CD4-positive, alpha-beta T cell treated with Interleukin-1 beta for 1 hour (primary cell): Measurements from ENCODE around the gene TMEM191B.
"Not testable (repeated sequence)": the region's sequence is repeated elsewhere in the genome, so short reads cannot be mapped to it uniquely, and the experiment has no call there.

Source experiments
- DNase-seq, 2 donors: peaks; one replicate each; pipeline ENCODE4 v3.0.0-alpha.2; 2020 to 2022

Gene TMEM191B

GRCh38 chr22:18527752-18528596 is at the start of gene TMEM191B:
Gene TMEM191B (plus strand): TSS chr22:18527802. CDS start chr22:18527981, 179 bp downstream.
- DNase-seq, result not testable (repeated sequence)

- not testable (repeated sequence) for DNase-seq
Observed at GRCh38 chr22:18496227-18496626, 31.4 kb upstream of the TMEM191B start.

- not testable (repeated sequence) for DNase-seq
Observed at GRCh38 chr22:18511327-18511726, 16.3 kb upstream of the TMEM191B start.

GRCh38 chr22:18512378-18512777 is 15.2 kb upstream of the TMEM191B start:
- DNase-seq, result not testable (repeated sequence)

GRCh38 chr22:18513454-18513853 is 14.1 kb upstream of the TMEM191B start:
- not testable (repeated sequence) for DNase-seq

GRCh38 chr22:18518061-18518460 is 9.5 kb upstream of the TMEM191B start, which contains the start of gene GGTLC3:
Gene GGTLC3 (minus strand): TSS chr22:18518161. CDS start chr22:18517897, 264 bp downstream.
- DNase-seq, result not testable (repeated sequence)

GRCh38 chr22:18522762-18523161 is 4.8 kb upstream of the TMEM191B start:
- not testable (repeated sequence) for DNase-seq

- DNase-seq, result not testable (repeated sequence)
Observed at GRCh38 chr22:18523328-18523727, 4.3 kb upstream of the TMEM191B start.

GRCh38 chr22:18528597-18529415 is 1.2 kb downstream of the TMEM191B start:
- peak; percentile 72 to 82 for DNase-seq

- not testable (repeated sequence) for DNase-seq
Observed at GRCh38 chr22:18529416-18530145, 2.0 kb downstream of the TMEM191B start.

- DNase-seq, result not testable (repeated sequence)
Observed at GRCh38 chr22:18533633-18534032, 6.0 kb downstream of the TMEM191B start.

- DNase-seq, result not testable (repeated sequence)
Observed at GRCh38 chr22:18534315-18534714, 6.7 kb downstream of the TMEM191B start.

GRCh38 chr22:18539994-18540393 is 12.4 kb downstream of the TMEM191B start:
- DNase-seq, result not testable (repeated sequence)

- DNase-seq, result not testable (repeated sequence)
Observed at GRCh38 chr22:18543400-18543799, 15.8 kb downstream of the TMEM191B start.

- DNase-seq, result not testable (repeated sequence)
Observed at GRCh38 chr22:18544615-18545014, 17.0 kb downstream of the TMEM191B start.

GRCh38 chr22:18549458-18550179 is 22.0 kb downstream of the TMEM191B start:
- DNase-seq, result not testable (repeated sequence)

GRCh38 chr22:18551046-18551445 is 23.4 kb downstream of the TMEM191B start:
- DNase-seq, result not testable (repeated sequence)

- DNase-seq, result not testable (repeated sequence)
Observed at GRCh38 chr22:18552839-18553597, 25.4 kb downstream of the TMEM191B start.

- not testable (repeated sequence) for DNase-seq
Observed at GRCh38 chr22:18554280-18555256, 27.0 kb downstream of the TMEM191B start.

GRCh38 chr22:18558516-18558915 is 30.9 kb downstream of the TMEM191B start:
- not testable (repeated sequence) for DNase-seq
